H1 (cell line): ENCODE results near the gene ASB1. TPM values are rescaled to one million over a fixed set of nuclear protein-coding genes. Genes with fewer than 3 reads are reported as not detected.

ENCODE experiments used
- CTCF ChIA-PET: fragments of 300-600 bp; sonication (Branson Sonifier 250); formaldehyde crosslinking; loops from one replicate; lab custom pipeline; 2021; ENCODE audit not compliant: partially characterized antibody; lab: Charles Lee
- POLR2A ChIA-PET: fragments of 300-600 bp; sonication (Branson Sonifier 250); formaldehyde crosslinking; loops from one replicate; lab custom pipeline; 2021; ENCODE audit warnings: inconsistent platforms; ENCODE audit not compliant: partially characterized antibody; lab: Charles Lee
- DNase-seq, 2 experiments: peaks; one replicate each; pipeline versions ENCODE4 v3.0.0 to v3.0.0-alpha.2; 2010 to 2022; ENCODE audit warnings: low spot score in 2 of 2, low read depth in 1 of 2, mixed read lengths in 1 of 2
- FAIRE-seq: peaks from 2 replicates; lab custom pipeline; 2011; peaks lifted over from hg19 to GRCh38; lab: Jason Lieb, UNC
- H2AFZ ChIP-seq: 2 replicates; pipeline ENCODE4 v1.8.1; 2012; ENCODE audit warnings: low read length, inconsistent platforms
- H2AK5ac ChIP-seq: 2 replicates; pipeline ENCODE4 v1.6.1; 2013; ENCODE audit warnings: low read depth, low read length
- H2BK120ac ChIP-seq: replicated peaks from 2 replicates; pipeline ENCODE3; 2013; ENCODE audit warnings: low read depth, low read length, inconsistent platforms
- H2BK12ac ChIP-seq: 2 replicates; pipeline ENCODE4 v1.6.1; 2013; ENCODE audit warnings: low read depth, low read length
- H2BK15ac ChIP-seq: 2 replicates; pipeline ENCODE4 v1.6.1; 2013; ENCODE audit warnings: low read length
- H2BK20ac ChIP-seq: 2 replicates; pipeline ENCODE4 v1.6.1; 2013; ENCODE audit warnings: low read length
- H2BK5ac ChIP-seq: 2 replicates; pipeline ENCODE4 v1.6.1; 2013; ENCODE audit warnings: low read depth, low read length
- H3K14ac ChIP-seq: 2 replicates; pipeline ENCODE4 v1.6.1; 2013; ENCODE audit warnings: inconsistent platforms; ENCODE audit not compliant: insufficient read length
- H3K18ac ChIP-seq: 2 replicates; pipeline ENCODE4 v1.6.1; 2013; ENCODE audit warnings: low read length; ENCODE audit errors: extremely low read depth
- H3K23ac ChIP-seq: 2 replicates; pipeline ENCODE4 v1.6.1; 2013; ENCODE audit warnings: inconsistent platforms; ENCODE audit not compliant: insufficient read length
- H3K23me2 ChIP-seq: 2 replicates; pipeline ENCODE4 v1.6.1; 2013; ENCODE audit warnings: low read depth, low read length
- H3K27ac ChIP-seq: 2 replicates; pipeline ENCODE4 v1.6.1; 2011; ENCODE audit warnings: low read depth, low read length, inconsistent platforms
- H3K27me3 ChIP-seq, 4 experiments: replicated peaks in 1 of 4; 1 replicate in 1 of 4; 2 replicates in 3 of 4; pipeline versions ENCODE4 v1.6.1 to v1.8.1; 2011 to 2013; ENCODE audit warnings: low read length in 3 of 4, mild to moderate bottlenecking in 3 of 4, inconsistent platforms in 2 of 4, mixed read lengths in 2 of 4, moderate library complexity in 1 of 4; ENCODE audit not compliant: control insufficient read depth in 3 of 4, insufficient read depth in 3 of 4; ENCODE audit errors: extremely low read depth in 1 of 4
- H3K36me3 ChIP-seq, 4 experiments: 2 replicates each; pipeline versions ENCODE4 v1.6.1 to v1.8.1; 2011 to 2013; ENCODE audit warnings: mild to moderate bottlenecking in 4 of 4, low read length in 3 of 4, moderate library complexity in 2 of 4, control low read depth in 1 of 4, inconsistent platforms in 1 of 4; ENCODE audit not compliant: insufficient read depth in 4 of 4, control insufficient read depth in 2 of 4
- H3K4ac ChIP-seq: replicated peaks from 2 replicates; pipeline ENCODE3; 2013; ENCODE audit warnings: low read length, low read depth, mixed read lengths, inconsistent platforms; ENCODE audit not compliant: insufficient read length
- H3K4me1 ChIP-seq, 4 experiments: replicated peaks in 1 of 4; 1 replicate in 1 of 4; 2 replicates in 3 of 4; pipeline versions ENCODE4 v1.6.1 to v1.8.1; 2011 to 2013; ENCODE audit warnings: low read length in 3 of 4, inconsistent platforms in 2 of 4, mixed read lengths in 1 of 4; ENCODE audit not compliant: insufficient read depth in 4 of 4, control insufficient read depth in 3 of 4
- H3K4me2 ChIP-seq, 2 experiments: 2 replicates each; pipeline versions ENCODE4 v1.6.1 to v1.8.1; 2011 to 2013; ENCODE audit warnings: low read depth in 2 of 2, low read length in 2 of 2, control low read depth in 1 of 2, inconsistent platforms in 1 of 2, mild to moderate bottlenecking in 1 of 2; ENCODE audit not compliant: insufficient read depth in 1 of 2
- H3K4me3 ChIP-seq, 4 experiments: fragments of 200-600, 300-600 bp in 1 of 4; sonication (generic), shearing (Covaris generic), sonication (Bioruptor Twin) in 1 of 4; 2 replicates each; pipeline versions ENCODE4 v1.5.1 to v1.8.1; 2011 to 2016; ENCODE audit warnings: low read length in 4 of 4, low read depth in 3 of 4, control low read depth in 2 of 4, inconsistent platforms in 2 of 4, mild to moderate bottlenecking in 2 of 4, mixed read lengths in 1 of 4, moderate library complexity in 1 of 4; ENCODE audit not compliant: insufficient read depth in 2 of 4; ENCODE audit errors: extremely low read depth in 1 of 4
- H3K56ac ChIP-seq: replicated peaks from 2 replicates; pipeline ENCODE3; 2013; ENCODE audit warnings: low read depth, mild to moderate bottlenecking, mixed read lengths, low read length, inconsistent platforms; ENCODE audit not compliant: insufficient read length
- H3K79me1 ChIP-seq: 2 replicates; pipeline ENCODE4 v1.6.1; 2013; ENCODE audit warnings: low read depth, low read length, control low read depth
- H3K79me2 ChIP-seq, 2 experiments: 2 replicates each; pipeline versions ENCODE4 v1.6.1 to v1.8.1; 2012 to 2013; ENCODE audit warnings: low read length in 2 of 2, mild to moderate bottlenecking in 2 of 2, inconsistent platforms in 1 of 2; ENCODE audit not compliant: insufficient read depth in 2 of 2, control insufficient read depth in 1 of 2
- H3K9ac ChIP-seq, 4 experiments: replicated peaks in 1 of 4; 1 replicate in 1 of 4; 2 replicates in 3 of 4; pipeline versions ENCODE4 v1.6.1 to v1.8.1; 2011 to 2013; ENCODE audit warnings: low read depth in 3 of 4, low read length in 3 of 4, control low read depth in 2 of 4, mild to moderate bottlenecking in 2 of 4, moderate library complexity in 2 of 4, inconsistent platforms in 1 of 4; ENCODE audit errors: extremely low read depth in 1 of 4
- H3K9me3 ChIP-seq, 2 experiments: 2 replicates each; pipeline versions ENCODE4 v1.6.1 to v1.8.1; 2012 to 2013; ENCODE audit warnings: mild to moderate bottlenecking in 2 of 2, moderate library complexity in 2 of 2, control low read depth in 1 of 2, inconsistent platforms in 1 of 2, low read depth in 1 of 2, low read length in 1 of 2, mixed read lengths in 1 of 2; ENCODE audit not compliant: insufficient read depth in 2 of 2
- H4K20me1 ChIP-seq, 2 experiments: replicated peaks in 1 of 2; 2 replicates each; pipeline versions ENCODE3 to v1.8.1; 2011 to 2013; ENCODE audit warnings: inconsistent platforms in 2 of 2, low read length in 2 of 2, mild to moderate bottlenecking in 1 of 2; ENCODE audit not compliant: insufficient read depth in 2 of 2, control insufficient read depth in 1 of 2
- H4K5ac ChIP-seq: 2 replicates; pipeline ENCODE4 v1.6.1; 2013; ENCODE audit warnings: low read length, low read depth, mixed read lengths, inconsistent platforms; ENCODE audit not compliant: insufficient read length
- H4K8ac ChIP-seq: 2 replicates; pipeline ENCODE4 v1.8.0; 2013; ENCODE audit warnings: mild to moderate bottlenecking, moderate library complexity, low read length, inconsistent platforms; ENCODE audit not compliant: insufficient read depth; ENCODE audit errors: extremely low read depth
- H4K91ac ChIP-seq: replicated peaks from 2 replicates; pipeline ENCODE3; 2013; ENCODE audit warnings: low read length, mixed read lengths, inconsistent platforms; ENCODE audit not compliant: insufficient read length
- CREB1 ChIP-seq: IDR thresholded peaks from 2 replicates; pipeline ENCODE4 v1.6.1; 2012; ENCODE audit warnings: inconsistent platforms
- CTBP2 ChIP-seq: IDR thresholded peaks from 2 replicates; pipeline ENCODE4 v1.7.0; 2011; ENCODE audit warnings: borderline replicate concordance, mild to moderate bottlenecking, moderate library complexity, mixed read lengths, low read length; ENCODE audit not compliant: insufficient read depth, insufficient read length
- HDAC2 ChIP-seq, 2 experiments: fragments of 300-600 bp in 1 of 2; sonication (generic) in 1 of 2; IDR thresholded peaks; 2 replicates each; pipeline ENCODE4 v1.6.1; 2011 to 2012; ENCODE audit warnings: low read depth in 2 of 2, low read length in 2 of 2, mild to moderate bottlenecking in 2 of 2, moderate library complexity in 2 of 2, borderline replicate concordance in 1 of 2, inconsistent platforms in 1 of 2
- NRF1 ChIP-seq: IDR thresholded peaks from 2 replicates; pipeline ENCODE4 v1.6.1; 2011; ENCODE audit warnings: mild to moderate bottlenecking, low read depth, low read length, improper control_type of control experiment
- RFX5 ChIP-seq: IDR thresholded peaks from 2 replicates; pipeline ENCODE4 v1.6.1; 2011; ENCODE audit warnings: low read depth, low read length, improper control_type of control experiment, borderline replicate concordance
- SAP30 ChIP-seq: fragments of 300-600 bp; sonication (generic); IDR thresholded peaks from 2 replicates; pipeline ENCODE4 v1.7.1; 2012; ENCODE audit warnings: low read length, moderate library complexity, mild to moderate bottlenecking, inconsistent platforms; ENCODE audit not compliant: insufficient read depth, insufficient replicate concordance
- SIN3A ChIP-seq, 2 experiments: IDR thresholded peaks in 1 of 2; conservative IDR thresholded peaks in 1 of 2; 2 replicates each; pipeline ENCODE4 v1.6.1; 2011 to 2012; ENCODE audit warnings: low read length in 2 of 2, improper control_type of control experiment in 1 of 2, low read depth in 1 of 2, mild to moderate bottlenecking in 1 of 2
- SUZ12 ChIP-seq: fragments of 200-600 bp; sonication (generic); IDR thresholded peaks from 2 replicates; pipeline ENCODE4 v1.6.1; 2012; ENCODE audit warnings: mild to moderate bottlenecking, inconsistent platforms, low read length, moderate library complexity, mixed read lengths
- WGBS, 2 experiments: shearing (Covaris generic) in 1 of 2; methylation state at CpG; one replicate each; pipeline versions ENCODE4 v1.1.6 to v1.1.7; 2013 to 2015; ENCODE audit warnings: low lambda C conversion rate in 2 of 2, mixed read lengths in 2 of 2, inconsistent platforms in 1 of 2, low coverage in 1 of 2, missing lambda C conversion rate in 1 of 2; ENCODE audit not compliant: insufficient replicate concordance in 2 of 2, insufficient coverage in 1 of 2, insufficient read length in 1 of 2; ENCODE audit errors: extremely low coverage in 1 of 2, missing lambda C conversion rate in 1 of 2; 5-methylcytosine and 5-hydroxymethylcytosine counted together
- polyA plus RNA-seq, 7 experiments: library from polyadenylated mRNA; depleted of rRNA in 3 of 7; stranded (reverse) in 5 of 7; unstranded in 2 of 7; fragments of >200 nt in 5 of 7; fragments of 200-250 nt in 2 of 7; gene quantifications; 1 replicate in 5 of 7; 2 replicates in 1 of 7; 4 replicates in 1 of 7; pipeline versions ENCODE4 v1.2.1 to v1.2.3, GENCODE V29; 2011 to 2013; ENCODE audit warnings: missing spikeins in 2 of 7, mixed read lengths in 2 of 7
- total RNA-seq: library from RNA; stranded (reverse); fragmentation: NEBNext Ultra II Directional; extraction: Animal tissue kit (Norgen Biotek cat#: 25700); gene quantifications from 2 replicates; pipeline ENCODE4 v1.2.1, GENCODE V29; 2021

ASB1 gene
- total and polyA plus RNA-seq, 2 of the 8 experiments (the other 6 are each of a cell fraction or from before 2014, with no cell fraction given), result 24.1 to 36.0 TPM

DNA sequence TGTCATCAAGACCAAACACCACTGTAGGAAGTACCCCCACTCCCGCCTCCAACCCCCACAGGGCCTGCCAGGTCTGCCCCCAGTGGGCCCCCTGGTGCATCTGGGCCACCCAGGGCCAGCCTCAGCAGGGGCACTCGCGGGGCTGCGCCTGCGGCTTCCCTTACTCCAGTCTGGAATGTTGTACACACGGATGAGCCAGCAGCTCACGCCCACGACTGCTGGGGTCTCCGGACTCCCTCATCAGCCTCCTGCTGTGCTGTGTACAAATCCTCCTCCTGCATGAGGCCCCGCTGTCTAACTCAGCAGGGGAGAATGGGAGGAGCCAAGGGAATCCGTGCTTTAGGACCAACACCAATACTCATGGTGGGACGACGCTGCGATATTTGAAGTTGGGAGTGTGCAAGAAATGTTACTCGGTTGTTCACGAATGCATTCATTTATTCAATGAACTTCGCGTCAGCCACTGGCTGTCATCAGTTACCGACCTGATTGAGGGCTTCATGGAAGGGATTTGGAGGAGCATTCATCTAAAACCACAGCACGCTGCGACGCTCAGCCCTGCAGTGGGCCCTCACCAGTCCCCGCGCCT is 654 bp upstream of the ASB1 start:
- peaks cover 15 to 38% of the 10 kb centered on the region in 2 experiments for H3K79me2 ChIP-seq
- no peak overlapping the region for H2BK20ac ChIP-seq
- no peak overlapping the region for H3K14ac ChIP-seq
- peaks cover 0 to 5% of the 10 kb centered on the region in 2 experiments for H4K20me1 ChIP-seq
- peak overlapping the region; percentile 27; the same call in 1 of the 2 replicates for H2BK5ac ChIP-seq
- H4K91ac ChIP-seq, result peak overlapping the region; percentile 0
- TF ChIP-seq SUZ12 (no peak), CREB1 (no peak), SAP30 (peak; percentile 79), SIN3A (conservative IDR thresholded peaks at IDR 0.05 in 1 of 2, IDR thresholded peaks at IDR 0.05 in 1 of 2; ENCODE audit: low read depth in 1 of 2, low read length in 2 of 2) (peak in 1 of 2 experiments; percentile 26; a peak in 1 of 4 replicates), NRF1 (no peak), CTBP2 (no peak), HDAC2 (IDR thresholded peaks at IDR 0.05; ENCODE audit: borderline replicate concordance in 1 of 2, low read depth in 2 of 2, low read length in 2 of 2) (0 out of 4 replicates have a peak, but pooled peaks have one; percentile 49 to 67), RFX5 (no peak)
- no peak overlapping the region for H2AK5ac ChIP-seq
- peaks cover 12% of the 10 kb centered on the region for H3K79me1 ChIP-seq
- FAIRE-seq, result no peak
- peak overlapping the region in 3 of 4 experiments; percentile 59 to 73 (median 65); a peak in 6 of 7 replicates for H3K9ac ChIP-seq
- H2BK12ac ChIP-seq, result no peak overlapping the region
- no peaks in the 10 kb centered on the region for H3K9me3 ChIP-seq
- H3K23ac ChIP-seq, result no peak overlapping the region
- H2AFZ ChIP-seq, result 0 out of 2 replicates have a peak overlapping the region, but pooled peaks have one; percentile 55
- peak overlapping the region; percentile 74 to 98 (median 79) for H3K4me3 ChIP-seq
- H3K27me3 ChIP-seq, result no peaks in the 10 kb centered on the region
- H3K18ac ChIP-seq, result peak overlapping the region; percentile 68
- H3K23me2 ChIP-seq, result peaks cover 11% of the 10 kb centered on the region
- DNase-seq, result no peak
- ChIA-PET CTCF (no interaction called here), POLR2A (no interaction called here)
- H4K8ac ChIP-seq, result no peak overlapping the region; the same call in none of the 2 replicates
- H3K36me3 ChIP-seq, result peaks cover 0 to 4% (median 0%) of the 10 kb centered on the region in 4 experiments; a peak in 3 of 8 replicates
- H3K56ac ChIP-seq, result no peak overlapping the region
- H3K4ac ChIP-seq, result no peak overlapping the region
- H2BK15ac ChIP-seq, result 0 out of 2 replicates have a peak overlapping the region, but pooled peaks have one; percentile 5
- peaks cover 0 to 18% (median 13%) of the 10 kb centered on the region in 4 experiments; a peak in 5 of 7 replicates for H3K4me1 ChIP-seq
- H3K4me2 ChIP-seq, result peak overlapping the region; percentile 86 to 98
- 6% methylated on average over 17 of the region's 24 CpGs; no CpG with 5 or more reads in 1 of the 2 experiments for WGBS, 2 experiments
- peak overlapping the region; percentile 14 for H4K5ac ChIP-seq
- no peak overlapping the region for H2BK120ac ChIP-seq
- peak overlapping the region; percentile 84 for H3K27ac ChIP-seq
